ENCODE data around the gene SLC17A3. TPM values are rescaled to one million over a fixed set of nuclear protein-coding genes. Genes with fewer than 3 reads are reported as not detected.
A peak's percentile ranks its signal among the peaks of the same experiment; 100 is the strongest.

SLC17A3 gene
- polyA plus RNA-seq, 1 donor, result not detected

- peak; percentile 13 for DNase-seq (ENCODE audit: low read depth)
Observed at GRCh38 chr6:25889877-25890853, 16.1 kb upstream of the SLC17A3 start.

GRCh38 chr6:25888626-25889025, 14.6 kb upstream of the SLC17A3 start:
- DNase-seq (ENCODE audit: low read depth), result no peak

DNA sequence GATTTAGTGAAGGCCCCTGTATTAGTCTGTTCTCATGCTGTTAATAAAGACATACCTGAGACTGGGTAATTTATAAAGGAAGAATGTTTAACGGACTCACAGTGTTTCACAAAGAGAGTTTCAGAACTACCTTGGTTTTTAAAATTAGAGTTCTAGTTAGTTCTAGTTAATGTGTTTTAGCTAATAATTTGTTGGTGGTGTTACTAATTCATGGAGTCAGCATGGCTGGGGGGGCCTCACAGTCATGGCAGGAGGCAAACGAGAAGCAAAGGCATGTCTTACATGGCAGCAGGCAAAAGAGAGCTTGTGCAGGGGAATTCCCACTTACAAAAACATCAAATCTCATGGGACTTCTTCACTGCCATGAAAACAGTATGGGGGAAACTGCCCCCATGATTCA, 12.0 kb upstream of the SLC17A3 start:
- DNase-seq (ENCODE audit: low read depth), result no peak

GRCh38 chr6:25883991-25884390, 9.9 kb upstream of the SLC17A3 start:
- DNase-seq (ENCODE audit: low read depth), result no peak

DNA sequence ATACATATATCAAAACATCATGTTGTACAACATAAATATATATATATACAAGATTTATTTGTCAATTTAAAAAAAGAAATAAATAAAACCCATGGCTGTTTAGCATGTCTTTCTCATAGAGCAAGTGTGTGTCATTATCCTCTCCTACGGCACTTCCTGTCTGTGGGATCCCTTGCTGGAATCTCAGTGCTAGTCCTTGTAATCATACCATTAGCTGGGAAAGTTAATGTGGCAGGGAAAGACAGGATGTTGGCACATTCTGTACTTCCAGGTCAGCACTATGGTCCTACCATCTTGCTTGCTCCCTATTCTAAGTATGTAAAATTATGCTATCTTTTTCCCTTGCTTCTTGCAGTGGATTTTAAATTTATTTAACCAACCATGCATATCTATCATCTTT, 9.5 kb upstream of the SLC17A3 start:
- no peak for DNase-seq (ENCODE audit: low read depth)

DNA sequence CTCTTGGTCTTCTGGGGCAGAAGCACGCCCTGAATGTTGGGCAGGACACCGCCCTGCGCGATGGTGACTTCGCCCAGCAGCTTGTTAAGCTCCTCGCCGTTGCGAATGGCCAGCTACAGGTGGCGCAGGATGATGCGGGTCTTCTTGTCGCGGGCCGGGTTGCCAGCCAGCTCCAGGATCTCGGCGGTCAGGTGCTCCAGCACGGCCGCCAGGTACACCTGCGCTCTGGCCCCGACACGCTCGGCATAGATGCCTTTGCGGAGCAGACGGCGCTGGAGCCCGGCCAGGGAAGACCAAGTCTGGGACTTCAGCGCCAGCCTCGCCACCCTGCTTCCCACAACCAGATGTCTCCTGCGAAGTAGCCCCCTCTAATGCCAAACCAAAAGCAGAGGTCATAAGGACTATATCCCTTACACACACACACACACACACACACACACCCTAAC, 8.0 kb upstream of the SLC17A3 start:
- no peak for DNase-seq (ENCODE audit: low read depth)

DNA sequence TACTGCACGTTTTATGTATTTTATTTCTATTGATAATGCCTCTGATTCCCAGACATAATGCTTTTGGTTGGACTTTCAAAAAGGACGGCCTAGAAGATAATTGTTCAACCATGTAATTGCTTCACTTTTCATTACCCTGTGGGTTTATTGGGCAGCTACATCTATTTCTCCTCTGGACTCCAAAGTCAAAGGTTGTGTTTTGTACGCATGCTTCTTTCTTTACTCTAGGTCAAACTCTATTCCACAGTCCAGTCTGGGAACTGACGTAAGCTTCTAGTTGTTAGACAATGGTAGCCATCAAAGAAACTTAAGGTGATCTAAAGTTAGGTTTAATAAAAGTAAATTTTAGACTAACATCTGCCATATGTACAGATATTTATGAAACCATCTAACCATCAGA, 6.6 kb upstream of the SLC17A3 start:
- no peak for DNase-seq (ENCODE audit: low read depth)

GRCh38 chr6:25878721-25879322, 4.8 kb upstream of the SLC17A3 start:
- no peak for DNase-seq (ENCODE audit: low read depth)

DNA sequence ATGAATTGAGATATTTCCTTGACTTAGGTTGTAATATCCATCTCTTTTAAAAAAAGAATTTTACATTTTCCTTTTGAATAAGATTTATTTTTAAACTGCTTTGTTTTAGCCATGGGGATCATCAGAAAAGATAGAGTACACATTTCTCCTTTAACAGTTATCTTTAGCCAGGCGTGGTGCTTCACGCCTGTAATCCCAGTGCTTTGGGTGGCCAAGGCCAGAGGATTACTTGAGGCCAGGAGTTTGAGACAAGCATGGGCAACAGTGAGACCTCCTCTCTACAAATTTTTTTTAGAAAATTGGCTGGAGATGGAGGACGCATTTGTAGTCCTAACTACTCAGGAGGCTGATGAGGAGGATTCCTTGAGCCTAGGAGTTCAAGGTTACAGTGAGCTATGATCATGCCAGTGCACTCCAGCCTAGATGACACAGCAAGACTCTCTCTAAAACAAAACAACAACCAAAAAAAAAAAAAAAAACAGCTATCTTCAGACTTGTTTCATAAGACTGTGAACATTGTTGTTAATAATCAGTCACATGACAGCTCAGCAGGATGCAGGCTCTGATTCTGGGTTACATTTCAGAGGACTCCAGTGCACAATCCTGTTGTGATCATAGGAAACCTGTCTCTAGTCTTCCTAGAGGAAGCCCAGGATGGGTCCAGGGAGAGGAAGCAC, 2.0 kb upstream of the SLC17A3 start:
- no peak for DNase-seq (ENCODE audit: low read depth)

DNA sequence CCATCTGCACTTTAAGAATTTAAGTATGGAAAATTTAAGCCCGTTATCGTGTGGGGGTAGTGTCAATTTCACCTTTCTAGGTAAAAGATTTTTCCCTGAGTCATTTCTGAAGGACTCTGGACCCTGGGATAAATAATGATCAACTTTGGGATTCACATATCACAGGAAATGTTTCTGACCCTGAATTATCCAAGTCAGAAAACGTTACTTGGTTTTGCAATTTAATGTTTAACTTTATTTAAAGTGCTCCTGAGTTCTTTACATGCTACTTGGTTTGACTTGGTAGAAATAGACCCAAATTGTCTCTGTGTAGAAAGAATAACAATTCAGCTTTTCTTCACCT, 1.5 kb upstream of the SLC17A3 start:
- DNase-seq (ENCODE audit: low read depth), result no peak

- DNase-seq (ENCODE audit: low read depth), result no peak
Observed at GRCh38 chr6:25874822-25875562, 949 bp upstream of the SLC17A3 start.

- DNase-seq (ENCODE audit: low read depth), result no peak
Observed at GRCh38 chr6:25872814-25873213, 1.2 kb downstream of the SLC17A3 start.

GRCh38 chr6:25869840-25870239, 4.2 kb downstream of the SLC17A3 start:
- no peak for DNase-seq (ENCODE audit: low read depth)

GRCh38 chr6:25868436-25869183, 5.4 kb downstream of the SLC17A3 start:
- no peak for DNase-seq (ENCODE audit: low read depth)

GRCh38 chr6:25866011-25866410, 8.0 kb downstream of the SLC17A3 start:
- no peak for DNase-seq (ENCODE audit: low read depth)

GRCh38 chr6:25863360-25863759, 10.7 kb downstream of the SLC17A3 start:
- DNase-seq (ENCODE audit: low read depth), result no peak

GRCh38 chr6:25862199-25862598, 11.8 kb downstream of the SLC17A3 start:
- DNase-seq (ENCODE audit: low read depth), result no peak

DNA sequence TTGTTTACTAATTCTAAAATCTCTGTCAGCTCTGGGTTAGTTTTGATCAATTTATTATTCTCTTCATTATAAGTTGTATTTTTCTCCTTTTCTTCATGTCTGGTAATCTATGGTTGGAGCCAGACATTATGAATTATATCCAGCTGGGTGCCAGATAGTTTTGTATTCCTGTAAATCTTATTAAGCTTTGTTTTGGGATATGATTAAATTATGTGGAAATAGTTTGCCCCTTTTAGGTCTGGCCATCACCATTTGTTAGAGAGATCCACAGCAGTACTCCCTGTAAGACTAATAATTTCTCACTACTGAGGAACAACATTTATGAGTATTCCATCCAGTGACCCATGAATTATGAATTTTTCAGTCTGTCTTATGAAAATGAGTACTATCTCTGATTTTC, 21.3 kb downstream of the SLC17A3 start:
- DNase-seq (ENCODE audit: low read depth), result no peak

DNA sequence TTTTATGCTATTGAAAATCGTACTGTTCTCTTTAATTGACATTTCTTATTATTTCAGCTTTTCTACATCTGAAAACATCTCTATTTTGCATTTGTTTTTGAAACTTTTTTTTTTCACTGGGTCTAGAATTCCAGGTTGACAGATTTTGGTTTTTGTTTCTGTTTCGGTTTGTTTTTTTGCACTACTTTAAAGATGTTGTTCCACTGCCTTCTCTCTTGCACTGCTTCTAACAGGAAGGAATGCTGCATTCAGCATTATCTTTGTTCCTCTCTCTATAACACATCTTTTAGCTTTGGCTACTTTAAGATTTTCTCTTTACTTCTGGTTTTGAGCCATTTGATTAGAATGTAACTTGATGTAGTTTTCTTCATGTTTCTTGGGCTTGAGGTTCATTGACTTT, 22.1 kb downstream of the SLC17A3 start:
- DNase-seq (ENCODE audit: low read depth), result no peak

- no peak for DNase-seq (ENCODE audit: low read depth)
Observed at GRCh38 chr6:25844518-25844917, 29.5 kb downstream of the SLC17A3 start.

DNA sequence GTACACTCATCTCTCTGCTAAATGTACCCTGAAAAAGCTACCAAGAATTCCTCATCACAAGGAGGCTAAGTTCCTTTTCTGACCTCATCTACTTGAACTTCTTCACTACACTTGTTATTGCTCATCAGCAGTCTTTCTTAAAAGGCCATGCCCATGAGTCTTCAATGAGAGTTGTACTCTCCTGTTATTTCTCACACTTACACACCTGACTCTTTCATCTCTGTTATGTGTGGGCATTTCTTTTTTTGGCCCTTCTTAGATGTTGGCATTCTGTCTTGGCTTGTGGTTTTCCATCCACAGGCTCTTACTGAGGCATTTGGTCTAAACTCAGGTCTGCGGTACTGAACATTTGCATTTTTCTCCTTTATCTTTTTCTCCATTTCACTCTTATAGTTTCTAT, 31.5 kb downstream of the SLC17A3 start:
- DNase-seq (ENCODE audit: low read depth), result no peak

All from forelimb muscle (tissue), 1 donor.